NCI-H2196 treated with DMSO at 0.1 percent for 48 hours (cell line): Measurements from ENCODE around the gene ZNF277.

Experiments
- DNase-seq: peaks from one replicate; lab custom pipeline; 2025; ENCODE audit not compliant: unreplicated experiment; lab: John Stamatoyannopoulos, UW

ZNF277 gene

GRCh38 chr7:112184455-112184854 lies 22.0 kb upstream of the ZNF277 start:
- DNase-seq, result no peak

GRCh38 chr7:112185005-112185834 lies 21.3 kb upstream of the ZNF277 start:
- no peak for DNase-seq

GRCh38 chr7:112186300-112186699 lies 20.2 kb upstream of the ZNF277 start:
- DNase-seq, result no peak

- DNase-seq, result no peak
Observed at GRCh38 chr7:112188257-112188656, 18.2 kb upstream of the ZNF277 start.

- no peak for DNase-seq
Observed at GRCh38 chr7:112189691-112190090, 16.8 kb upstream of the ZNF277 start.

GRCh38 chr7:112190120-112190519 lies 16.4 kb upstream of the ZNF277 start:
- no peak for DNase-seq

- DNase-seq, result no peak
Observed at GRCh38 chr7:112192236-112193154, 14.0 kb upstream of the ZNF277 start.

GRCh38 chr7:112193915-112194502 lies 12.5 kb upstream of the ZNF277 start:
- DNase-seq, result no peak

GRCh38 chr7:112195717-112196116 lies 10.8 kb upstream of the ZNF277 start:
- no peak for DNase-seq

- no peak for DNase-seq
Observed at GRCh38 chr7:112197322-112197721, 9.2 kb upstream of the ZNF277 start.

- no peak for DNase-seq
Observed at GRCh38 chr7:112199035-112199655, 7.3 kb upstream of the ZNF277 start.

- DNase-seq, result no peak
Observed at GRCh38 chr7:112199672-112200071, 6.8 kb upstream of the ZNF277 start.

- no peak for DNase-seq
Observed at GRCh38 chr7:112201411-112201810, 5.1 kb upstream of the ZNF277 start.

- no peak for DNase-seq
Observed at GRCh38 chr7:112201839-112202238, 4.7 kb upstream of the ZNF277 start.

GRCh38 chr7:112202816-112203215 lies 3.7 kb upstream of the ZNF277 start:
- peak; percentile 11 for DNase-seq

- no peak for DNase-seq
Observed at GRCh38 chr7:112203365-112203739, 3.1 kb upstream of the ZNF277 start.

- no peak for DNase-seq
Observed at GRCh38 chr7:112204499-112205342, 1.8 kb upstream of the ZNF277 start.

GRCh38 chr7:112205343-112206237 lies 905 bp upstream of the ZNF277 start:
- DNase-seq, result no peak

- DNase-seq, result no peak
Observed at GRCh38 chr7:112206991-112207592, 597 bp downstream of the ZNF277 start.
